ENCODE measurements around the gene NAV2. TPM values are rescaled to one million over a fixed set of nuclear protein-coding genes. Genes with fewer than 3 reads are reported as not detected.

Gene NAV2
- total RNA-seq, 1 experiment from 2014 or later, result 63.5 TPM

GRCh38 chr11:20097319-20098221, 384.9 kb downstream of the NAV2 start:
- ChIA-PET CTCF (no interaction called here), POLR2A (no interaction called here)
- Mint-ChIP-seq H3K4me3 (ENCODE audit: unreplicated experiment) (no peak overlapping the region), H3K27me3 (ENCODE audit: insufficient read depth, unreplicated experiment) (no peaks in the 10 kb centered on the region), H3K27ac (ENCODE audit: unreplicated experiment) (no peak overlapping the region), H3K36me3 (ENCODE audit: insufficient read depth, unreplicated experiment) (peaks cover 83% of the 10 kb centered on the region), H3K4me1 (ENCODE audit: low read depth, unreplicated experiment) (no peaks in the 10 kb centered on the region), H3K9me3 (ENCODE audit: unreplicated experiment) (no peaks in the 10 kb centered on the region)
- no peak for TF ChIP-seq CTCF (IDR thresholded peaks at IDR 0.05; ENCODE audit: insufficient read depth in 1 of 2, low read depth in 1 of 2, low read length in 1 of 2, severe bottlenecking in 1 of 2, unreplicated experiment in 1 of 2)
- Histone ChIP-seq H3K9me3 (no peaks in the 10 kb centered on the region), H3K36me3 (ENCODE audit: control insufficient read depth, insufficient read depth, low read length) (peaks cover 3% of the 10 kb centered on the region), H3K4me3 (ENCODE audit: low read depth, low read length) (no peak overlapping the region), H3K4me1 (no peaks in the 10 kb centered on the region), H3K27me3 (replicated peaks; ENCODE audit: control insufficient read depth, insufficient read depth, low read length) (no peaks in the 10 kb centered on the region)
- no peak for DNase-seq
- intact Hi-C loops (cut with micrococcal nuclease; ENCODE audit: unreplicated experiment), result no loop called here
- BruUV-seq (replicated peaks), result no TSS peak

- Mint-ChIP-seq H3K36me3 (ENCODE audit: insufficient read depth, unreplicated experiment) (peaks cover 84% of the 10 kb centered on the region), H3K27me3 (ENCODE audit: insufficient read depth, unreplicated experiment) (no peaks in the 10 kb centered on the region), H3K27ac (ENCODE audit: unreplicated experiment) (no peak overlapping the region), H3K4me1 (ENCODE audit: low read depth, unreplicated experiment) (no peaks in the 10 kb centered on the region), H3K4me3 (ENCODE audit: unreplicated experiment) (no peak overlapping the region), H3K9me3 (ENCODE audit: unreplicated experiment) (no peaks in the 10 kb centered on the region)
- Histone ChIP-seq H3K4me3 (ENCODE audit: low read depth, low read length) (no peak overlapping the region), H3K27me3 (replicated peaks; ENCODE audit: control insufficient read depth, insufficient read depth, low read length) (no peaks in the 10 kb centered on the region), H3K4me1 (no peaks in the 10 kb centered on the region), H3K9me3 (no peaks in the 10 kb centered on the region), H3K36me3 (ENCODE audit: control insufficient read depth, insufficient read depth, low read length) (peaks cover 5% of the 10 kb centered on the region)
- POLR2A ChIA-PET, result no interaction called here
- BruUV-seq (replicated peaks), result no TSS peak
- DNase-seq, result no peak
- CTCF ChIA-PET, result interaction anchor here (1.3 kb wide), 1 partner anchor 28 kb away, joined by 3 read pairs; no protein-coding TSS in a partner anchor
- no peak for TF ChIP-seq CTCF (IDR thresholded peaks at IDR 0.05; ENCODE audit: insufficient read depth in 1 of 2, low read depth in 1 of 2, low read length in 1 of 2, severe bottlenecking in 1 of 2, unreplicated experiment in 1 of 2)
- intact Hi-C loops (cut with micrococcal nuclease; ENCODE audit: unreplicated experiment), result no loop called here
Measured at GRCh38 chr11:20099527-20099926, 386.9 kb downstream of the NAV2 start.

- H3K27me3 Mint-ChIP-seq (ENCODE audit: insufficient read depth, unreplicated experiment), result no peaks in the 10 kb centered on the region
- intact Hi-C loops (cut with micrococcal nuclease; ENCODE audit: unreplicated experiment), result no loop called here
- ChIA-PET CTCF (no interaction called here), POLR2A (no interaction called here)
- no peaks in the 10 kb centered on the region for H3K4me1 ChIP-seq
- no peaks in the 10 kb centered on the region for H3K9me3 Mint-ChIP-seq (ENCODE audit: unreplicated experiment)
- no peak overlapping the region for H3K27ac Mint-ChIP-seq (ENCODE audit: unreplicated experiment)
- TF ChIP-seq CTCF (IDR thresholded peaks at IDR 0.05; ENCODE audit: insufficient read depth in 1 of 2, low read depth in 1 of 2, low read length in 1 of 2, severe bottlenecking in 1 of 2, unreplicated experiment in 1 of 2), result no peak
- no peak overlapping the region for H3K4me3 Mint-ChIP-seq (ENCODE audit: unreplicated experiment)
- peaks cover 5% of the 10 kb centered on the region; the same call in 1 of the 2 replicates for H3K36me3 ChIP-seq (ENCODE audit: control insufficient read depth, insufficient read depth, low read length)
- no peaks in the 10 kb centered on the region for H3K27me3 ChIP-seq (replicated peaks; ENCODE audit: control insufficient read depth, insufficient read depth, low read length)
- H3K9me3 ChIP-seq, result no peaks in the 10 kb centered on the region
- no peak for DNase-seq
- no peaks in the 10 kb centered on the region for H3K4me1 Mint-ChIP-seq (ENCODE audit: low read depth, unreplicated experiment)
- BruUV-seq (replicated peaks), result no TSS peak
- peaks cover 88% of the 10 kb centered on the region for H3K36me3 Mint-ChIP-seq (ENCODE audit: insufficient read depth, unreplicated experiment)
- no peak overlapping the region for H3K4me3 ChIP-seq (ENCODE audit: low read depth, low read length)
Measured at GRCh38 chr11:20102397-20102796, 389.8 kb downstream of the NAV2 start.
